Breast epithelium (tissue), 3 donors: Measurements from ENCODE around the gene TEX13D.

Experiments used
- CTCF ChIP-seq, 3 donors: fragments of 450-650 bp; IDR thresholded peaks; one replicate each; pipeline ENCODE4 v1.5.1; 2016 to 2017; ENCODE audit warnings: antibody characterized with exemption in 3 of 3, mild to moderate bottlenecking in 3 of 3, moderate library complexity in 3 of 3
- POLR2A ChIP-seq: fragments of 450-650 bp; IDR thresholded peaks from one replicate; pipeline ENCODE4 v1.6.1; 2016; ENCODE audit warnings: antibody characterized with exemption, mild to moderate bottlenecking, moderate library complexity
- POLR2AphosphoS5 ChIP-seq, 3 donors: sonication (generic); formaldehyde crosslinking; IDR thresholded peaks; one replicate each; pipeline ENCODE4 v1.6.1; 2017; ENCODE audit warnings: antibody characterized with exemption in 3 of 3

GRCh38 chrX:124347242-124347641 is 14.8 kb downstream of the TEX13D start:
- no peak for TF ChIP-seq CTCF (IDR thresholded peaks at IDR 0.05)
- no peak for TF ChIP-seq POLR2A
- no peak for TF ChIP-seq POLR2AphosphoS5 (IDR thresholded peaks at IDR 0.05)
